GM12875 (cell line): ENCODE data around the gene SLC6A19.
A peak's percentile ranks its signal among the peaks of the same experiment; 100 is the strongest.

Source experiments
- H3K4me3 ChIP-seq: one replicate; pipeline ENCODE4 v1.5.1; 2011; ENCODE audit warnings: low read depth, low read length, control low read depth
- CTCF ChIP-seq: IDR thresholded peaks from 2 replicates; pipeline ENCODE4 v1.5.1; 2011; ENCODE audit warnings: low read depth, mild to moderate bottlenecking, control low read depth, inconsistent platforms, low read length, moderate library complexity, borderline replicate concordance; ENCODE audit not compliant: insufficient read depth

The SLC6A19 gene

GRCh38 chr5:1240496-1241260 is 39.3 kb downstream of the SLC6A19 start:
- H3K4me3 ChIP-seq = no peak overlapping the region
- no peak for TF ChIP-seq CTCF

GRCh38 chr5:1241509-1242080 is 40.2 kb downstream of the SLC6A19 start:
- no peak overlapping the region for H3K4me3 ChIP-seq
- TF ChIP-seq CTCF = no peak

- TF ChIP-seq CTCF = no peak
These were observed 41.5 kb downstream of the SLC6A19 start for GRCh38 chr5:1242733-1243486.

GRCh38 chr5:1243487-1244130 is 42.2 kb downstream of the SLC6A19 start:
- no peak for TF ChIP-seq CTCF

More at GRCh38 chr5:1242733-1243486, 41.5 kb downstream of the SLC6A19 start:
- H3K4me3 ChIP-seq = no peak overlapping the region

GRCh38 chr5:1244255-1244654 is 42.9 kb downstream of the SLC6A19 start:
- no peak overlapping the region for H3K4me3 ChIP-seq

More at GRCh38 chr5:1243487-1244130, 42.2 kb downstream of the SLC6A19 start:
- no peak overlapping the region for H3K4me3 ChIP-seq

GRCh38 chr5:1244976-1245375 is 43.6 kb downstream of the SLC6A19 start:
- no peak overlapping the region for H3K4me3 ChIP-seq
- TF ChIP-seq CTCF = 0 out of 2 replicates have a peak, but pooled peaks have one; percentile 6

More at GRCh38 chr5:1244255-1244654, 42.9 kb downstream of the SLC6A19 start:
- TF ChIP-seq CTCF = no peak
